Activated CD8-positive, alpha-beta memory T cell treated with anti-CD3 and anti-CD28 coated beads, Interleukin-2, amount 50 U/mL, for 1 hour (primary cell): ENCODE results near the gene PLCZ1.
"Not testable (repeated sequence)": the region's sequence is repeated elsewhere in the genome, so short reads cannot be mapped to it uniquely, and the experiment has no call there.

Experiments used
- DNase-seq: peaks from one replicate; pipeline ENCODE4 v3.0.0-alpha.2; 2020; ENCODE audit errors: extremely low read depth

Gene PLCZ1

DNA sequence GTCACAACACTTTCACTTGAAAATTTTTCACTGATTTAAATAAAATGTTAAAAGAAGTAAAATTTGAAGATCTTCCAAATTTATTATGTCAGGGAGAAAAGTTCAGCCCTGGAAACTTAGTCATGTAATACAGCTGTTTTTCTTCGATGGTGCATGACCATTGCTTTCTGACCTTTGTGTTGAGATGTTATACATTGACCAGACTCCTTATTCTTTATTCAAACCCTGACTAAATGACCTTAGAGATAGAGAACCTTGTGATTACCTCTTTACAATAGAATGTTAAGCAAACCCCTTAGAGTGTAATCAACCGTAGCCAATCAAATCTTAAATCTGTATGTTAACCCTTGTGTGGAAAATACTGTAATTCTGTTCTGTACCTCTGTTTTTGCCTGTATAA, 34.5 kb downstream of the PLCZ1 start:
- DNase-seq: no peak

DNA sequence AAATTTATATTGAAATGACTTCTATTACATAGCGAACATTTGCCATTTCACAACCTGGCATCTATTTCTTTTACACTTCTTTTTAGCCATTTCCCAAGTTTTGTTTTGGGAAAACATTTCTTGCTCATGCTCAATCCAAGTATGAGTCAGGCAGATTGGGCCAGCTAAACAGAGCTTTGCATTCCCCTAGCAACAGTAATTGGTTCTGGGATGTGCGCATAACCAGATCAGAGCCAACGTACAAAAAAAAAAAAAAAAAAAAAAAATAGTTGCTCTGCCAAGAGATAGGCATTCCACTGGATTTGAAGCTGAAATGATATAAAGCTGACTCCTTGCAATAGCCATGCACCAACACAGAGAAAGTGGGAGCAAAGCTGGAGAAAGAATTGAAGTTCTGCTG, 37.5 kb downstream of the PLCZ1 start:
- no peak for DNase-seq

DNA sequence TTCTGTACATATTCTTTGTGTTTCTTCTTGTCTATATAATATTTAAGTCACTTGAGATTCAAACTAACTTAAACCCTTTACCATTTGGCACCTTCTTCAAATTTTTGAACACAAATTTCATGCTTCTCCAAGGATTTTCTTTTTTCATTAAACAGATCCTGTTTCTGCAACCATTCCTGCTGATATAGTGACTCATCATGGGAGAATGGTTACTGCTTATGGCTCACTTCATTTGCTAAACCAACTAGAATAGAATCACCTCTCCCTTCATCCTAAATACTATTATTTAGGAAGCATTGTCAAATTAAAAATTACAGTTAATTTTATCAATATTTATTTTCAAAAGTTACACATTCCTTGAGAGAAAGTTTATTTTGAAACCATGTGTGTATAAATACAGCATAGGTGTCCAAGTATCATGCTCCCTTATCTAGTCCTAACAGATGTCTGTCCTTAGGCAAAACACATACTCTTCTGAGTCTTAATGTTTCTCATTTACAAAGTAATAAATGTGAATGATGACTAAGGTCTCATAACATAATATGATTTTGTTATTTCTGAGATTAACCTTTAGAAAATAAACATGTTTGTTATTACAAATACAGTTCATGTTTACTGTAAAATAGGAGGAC, 40.7 kb downstream of the PLCZ1 start:
- DNase-seq: no peak

DNA sequence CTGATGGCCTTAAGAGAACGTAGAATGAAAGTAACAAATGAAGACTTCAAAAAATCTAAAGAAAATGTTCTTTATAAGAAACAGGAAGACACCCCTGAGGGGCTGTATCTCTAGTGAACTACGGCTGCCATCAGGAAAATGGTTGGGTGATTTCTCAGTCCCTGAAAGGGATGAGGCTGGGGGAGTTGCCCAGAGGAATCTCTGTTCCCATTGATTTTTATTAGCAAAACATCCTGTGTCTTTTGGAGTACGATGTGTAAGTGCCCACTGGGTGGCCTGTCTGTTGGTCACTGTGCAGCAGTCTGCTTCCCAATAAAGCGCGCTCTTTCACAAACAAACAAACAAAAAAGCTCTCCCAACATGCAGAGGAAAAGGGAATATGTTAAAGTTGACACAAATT, 43.8 kb downstream of the PLCZ1 start:
- DNase-seq: not testable (repeated sequence)

DNA sequence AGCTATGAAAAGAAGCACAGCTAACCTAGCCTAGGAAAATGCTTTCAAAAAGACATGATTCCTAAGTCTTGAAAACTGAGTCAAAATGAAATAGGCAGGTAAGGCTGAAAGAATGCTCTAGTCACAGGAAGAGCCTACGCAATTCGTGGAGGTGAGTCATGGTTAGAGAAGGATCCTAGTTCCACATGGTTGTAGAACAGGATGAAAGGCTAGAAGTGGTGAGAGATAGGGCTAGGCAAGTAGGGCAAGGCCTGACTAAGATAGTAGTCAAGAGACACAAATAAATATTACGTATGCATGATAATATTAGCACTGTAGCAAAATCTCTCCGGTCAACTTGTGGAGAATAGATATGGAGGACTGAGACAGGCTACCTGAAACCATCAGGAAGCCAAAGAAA, 47.2 kb downstream of the PLCZ1 start:
- no peak for DNase-seq

DNA sequence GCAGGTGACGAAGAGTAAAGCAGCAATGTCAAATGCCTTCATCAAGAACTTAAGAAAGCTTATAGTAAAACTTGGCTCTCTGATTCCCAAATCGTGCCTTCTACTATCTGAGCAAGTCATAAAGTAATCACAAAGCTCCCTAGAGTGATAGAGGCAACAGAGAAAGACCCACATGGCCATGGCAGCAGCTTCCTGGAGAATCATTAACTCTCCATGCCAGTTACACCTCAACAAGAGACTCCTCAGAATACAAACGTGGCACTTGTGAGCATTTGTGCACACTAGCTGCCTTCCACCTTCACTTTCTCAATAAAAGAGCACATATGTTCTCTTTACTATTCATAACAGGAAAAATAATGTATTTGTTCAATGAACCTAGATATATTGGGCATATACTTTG, 48.0 kb downstream of the PLCZ1 start:
- no peak for DNase-seq

DNA sequence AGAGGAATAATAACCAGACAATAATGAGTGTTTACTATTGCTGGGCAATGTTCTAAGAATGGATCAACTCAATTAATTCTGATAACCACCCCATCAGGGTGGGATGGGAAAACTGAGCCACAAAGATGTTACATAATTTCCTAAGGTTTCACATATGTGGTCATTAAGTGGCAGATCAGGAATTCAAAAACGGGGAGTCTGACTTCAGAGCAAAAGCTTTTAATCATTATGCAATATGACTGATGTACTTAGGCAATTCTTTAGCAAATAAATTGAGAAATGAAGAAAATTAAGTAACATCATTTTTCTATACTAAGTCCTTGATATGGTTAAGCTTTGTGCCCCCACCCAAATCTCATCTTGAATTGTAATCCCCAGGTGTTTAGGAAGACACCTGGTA, 53.4 kb downstream of the PLCZ1 start:
- no peak for DNase-seq

DNA sequence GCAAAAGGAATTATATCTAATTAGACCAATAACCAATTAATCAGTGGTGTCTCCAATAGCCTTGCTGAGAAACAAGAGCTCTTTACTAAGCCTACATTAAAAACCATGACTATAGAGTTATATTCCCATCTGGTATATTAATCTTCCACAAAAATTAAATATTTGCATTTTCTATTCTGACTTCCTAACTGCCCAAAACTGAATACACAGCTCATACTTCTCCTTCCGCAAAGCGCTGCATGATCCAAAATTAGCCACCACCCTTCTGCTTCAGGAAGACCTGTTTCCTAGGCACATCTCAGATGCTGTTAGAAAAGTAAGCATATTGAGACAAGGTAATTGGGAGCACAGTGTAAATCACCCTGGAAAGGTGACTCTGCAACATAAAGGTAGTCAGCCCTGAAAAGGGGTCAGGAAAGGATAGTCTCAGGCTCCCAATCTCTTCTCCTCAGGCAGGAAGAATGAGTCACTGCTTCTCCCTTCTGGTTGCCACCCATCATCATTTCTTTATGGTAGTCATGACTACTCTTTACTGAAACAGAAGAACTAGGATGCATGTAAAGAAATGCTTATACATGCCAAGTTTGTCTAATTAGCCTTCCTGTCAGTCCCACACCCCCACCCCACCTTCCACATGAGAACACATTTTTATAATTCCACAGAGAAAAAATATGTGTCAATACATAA, 54.3 kb downstream of the PLCZ1 start:
- no peak for DNase-seq

DNA sequence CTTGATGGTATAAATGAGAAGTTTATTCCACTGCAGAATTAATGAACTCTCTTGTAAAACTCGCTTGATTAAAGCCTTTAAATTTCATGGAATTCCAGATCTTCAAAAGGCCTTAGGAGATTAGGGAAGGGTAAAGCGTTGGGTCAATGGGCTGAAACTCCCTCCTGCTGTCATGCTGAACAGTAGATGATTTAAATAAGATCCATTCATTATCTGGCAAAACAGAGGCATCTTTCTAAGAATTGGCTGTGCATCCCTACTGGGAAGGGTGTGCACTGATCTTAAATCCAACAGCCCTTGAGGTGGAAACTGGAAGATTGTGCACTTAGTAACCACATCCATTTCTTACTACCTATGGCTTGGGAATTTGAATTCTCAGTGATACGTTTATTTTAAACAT, 56.0 kb downstream of the PLCZ1 start:
- no peak for DNase-seq

DNA sequence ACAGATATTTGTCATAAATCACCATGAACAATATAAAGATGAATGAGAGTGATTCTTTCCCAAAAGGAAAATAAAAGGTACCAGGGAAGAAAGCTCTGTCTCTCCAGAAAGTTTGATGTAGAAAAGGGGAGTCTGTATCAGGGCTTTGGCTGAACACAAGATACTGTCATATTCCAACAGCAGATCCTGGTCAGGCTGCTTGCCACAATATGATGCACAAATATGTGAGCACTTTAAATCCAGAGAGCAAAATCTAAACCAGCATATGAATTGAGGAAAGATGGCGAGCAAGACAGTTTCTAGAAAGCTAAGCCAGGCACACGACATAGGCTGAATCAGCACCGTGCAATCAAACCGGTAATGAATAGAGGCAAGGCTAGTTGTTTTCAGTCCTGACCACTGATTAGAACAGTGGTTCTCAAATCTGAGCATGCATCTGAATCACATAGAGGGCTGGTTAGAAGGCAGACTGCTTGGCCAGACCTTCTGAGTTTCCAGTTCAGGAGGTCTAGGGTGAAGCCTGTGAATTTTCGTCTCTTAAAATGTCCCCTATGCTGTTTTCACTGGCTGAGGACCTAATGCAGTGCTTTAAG, 60.7 kb downstream of the PLCZ1 start:
- no peak for DNase-seq

DNA sequence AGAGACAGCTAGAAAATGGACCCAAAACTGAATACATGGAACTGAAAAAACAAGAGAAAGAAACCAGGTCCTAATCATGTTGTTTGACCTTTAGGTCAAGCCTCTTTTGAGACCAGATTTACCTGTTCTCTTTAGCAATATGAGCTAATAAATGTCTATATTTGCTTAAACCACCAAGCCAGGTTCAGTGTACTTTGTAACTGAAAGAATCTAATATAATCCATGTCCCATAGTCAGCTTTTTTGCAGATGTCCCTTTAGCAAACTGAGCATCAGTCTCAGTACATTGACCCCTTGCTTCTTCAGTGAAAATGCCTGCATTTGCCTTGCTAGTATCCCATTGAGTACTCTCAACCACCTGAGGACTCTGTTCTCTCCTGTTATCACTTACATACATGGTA, 61.7 kb downstream of the PLCZ1 start:
- no peak for DNase-seq

DNA sequence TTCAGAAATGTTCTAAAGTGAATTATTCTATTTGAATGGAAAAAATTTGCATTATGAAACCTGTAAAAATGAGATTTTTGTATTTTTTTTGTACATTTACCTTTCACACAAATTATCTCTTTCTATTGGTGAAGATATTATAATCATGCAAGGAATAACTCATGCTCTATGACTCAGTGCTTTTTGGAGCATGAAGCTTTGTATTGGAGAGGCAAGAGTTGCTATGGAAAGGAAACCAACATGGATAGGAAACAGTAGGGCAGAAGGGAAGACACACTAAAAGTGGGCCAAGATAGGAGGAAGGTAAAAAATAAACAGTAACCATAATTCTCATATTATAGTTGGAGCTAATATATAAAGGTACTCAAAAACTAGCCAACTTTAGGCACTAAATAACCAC, 79.0 kb downstream of the PLCZ1 start:
- no peak for DNase-seq

DNA sequence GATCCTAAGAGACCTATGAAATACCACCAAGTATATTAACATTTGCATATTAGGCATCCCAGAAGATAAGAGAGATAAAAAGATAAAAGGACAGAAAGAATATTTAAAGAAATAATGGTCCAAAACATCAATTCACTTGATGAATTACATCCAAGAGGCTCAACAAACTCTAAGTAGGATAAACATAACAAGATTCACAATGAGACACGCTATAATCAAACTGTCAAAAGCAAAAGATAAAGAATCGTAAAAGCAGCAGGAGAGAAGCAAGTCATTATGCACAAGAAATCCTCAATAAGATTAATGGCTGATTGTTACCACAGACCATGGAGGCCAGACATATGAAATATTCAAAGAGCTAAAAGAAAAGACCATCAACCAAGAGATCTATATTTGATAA, 79.6 kb downstream of the PLCZ1 start:
- DNase-seq: no peak

DNA sequence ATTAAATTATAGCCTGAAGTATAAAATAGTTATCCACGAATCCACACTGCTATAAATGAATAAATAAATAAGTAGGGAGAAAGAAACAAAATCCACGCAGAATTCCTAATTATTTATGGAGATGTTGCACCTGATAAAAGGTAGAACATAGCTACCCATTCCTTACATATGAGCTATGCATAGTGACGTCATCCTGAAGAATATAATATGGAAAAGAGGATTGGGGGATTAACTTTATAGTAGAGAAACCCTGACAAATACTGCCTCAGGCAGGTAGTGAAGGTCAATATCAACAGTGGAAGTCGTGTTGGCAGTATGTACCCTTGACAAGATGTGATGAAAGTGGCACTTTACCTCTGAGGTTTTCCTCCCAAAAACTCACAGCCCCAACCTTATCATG, 82.5 kb downstream of the PLCZ1 start:
- no peak for DNase-seq

DNA sequence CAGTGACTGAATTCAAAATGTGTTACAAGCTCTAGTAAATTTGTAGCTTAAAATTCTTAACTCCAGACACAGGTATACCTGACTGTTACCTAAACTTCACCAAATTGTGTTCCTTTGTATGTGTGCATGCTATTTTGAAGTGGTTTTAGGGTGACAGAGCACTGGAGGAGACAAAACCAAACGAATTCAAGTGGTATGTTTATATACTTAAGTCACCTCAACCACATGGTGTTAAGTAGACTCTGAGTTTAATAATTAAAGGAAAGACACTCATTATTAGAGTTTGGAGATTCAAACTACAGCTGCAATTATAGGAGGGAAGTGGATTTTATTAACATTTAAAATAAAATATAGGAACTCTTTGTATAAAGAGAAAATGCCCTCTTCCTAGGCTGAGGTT, 84.3 kb downstream of the PLCZ1 start:
- no peak for DNase-seq

DNA sequence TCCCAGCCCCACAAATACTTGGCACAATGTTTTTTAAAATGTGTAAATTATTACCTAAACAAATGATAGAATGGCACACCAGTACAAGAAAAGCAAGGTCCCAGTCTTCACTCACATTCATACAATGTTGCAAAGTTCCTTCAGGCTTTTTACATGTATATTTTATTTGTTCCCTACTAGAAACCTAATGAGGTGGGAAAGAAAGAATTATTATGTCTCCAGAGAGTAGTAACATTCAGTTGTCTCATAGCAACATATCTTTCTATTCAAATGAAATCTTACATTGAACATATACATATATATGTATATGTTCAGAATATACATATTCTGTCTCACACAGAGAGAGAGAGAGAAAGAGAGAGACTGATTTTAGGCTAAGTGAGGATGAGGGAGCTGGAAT, 85.2 kb downstream of the PLCZ1 start:
- no peak for DNase-seq

DNA sequence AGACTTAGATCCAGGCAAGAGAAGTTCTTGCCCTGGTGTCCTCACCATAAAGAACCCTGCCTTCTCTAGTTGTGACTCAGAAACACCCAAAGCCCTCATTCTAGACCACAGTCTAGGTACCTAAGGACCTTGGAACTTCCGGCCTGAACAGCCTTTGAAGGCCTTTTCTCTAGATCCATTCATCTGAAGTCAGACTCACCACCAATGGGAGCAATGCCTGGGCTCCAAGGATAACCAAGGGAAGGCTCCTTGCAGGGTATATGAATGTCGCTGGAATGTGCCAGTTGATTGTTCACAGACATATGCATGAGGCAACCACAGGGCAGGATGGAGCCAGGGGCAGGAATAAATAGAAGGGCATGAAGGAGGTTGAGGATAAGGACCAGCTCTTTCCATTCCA, 86.3 kb downstream of the PLCZ1 start:
- no peak for DNase-seq

DNA sequence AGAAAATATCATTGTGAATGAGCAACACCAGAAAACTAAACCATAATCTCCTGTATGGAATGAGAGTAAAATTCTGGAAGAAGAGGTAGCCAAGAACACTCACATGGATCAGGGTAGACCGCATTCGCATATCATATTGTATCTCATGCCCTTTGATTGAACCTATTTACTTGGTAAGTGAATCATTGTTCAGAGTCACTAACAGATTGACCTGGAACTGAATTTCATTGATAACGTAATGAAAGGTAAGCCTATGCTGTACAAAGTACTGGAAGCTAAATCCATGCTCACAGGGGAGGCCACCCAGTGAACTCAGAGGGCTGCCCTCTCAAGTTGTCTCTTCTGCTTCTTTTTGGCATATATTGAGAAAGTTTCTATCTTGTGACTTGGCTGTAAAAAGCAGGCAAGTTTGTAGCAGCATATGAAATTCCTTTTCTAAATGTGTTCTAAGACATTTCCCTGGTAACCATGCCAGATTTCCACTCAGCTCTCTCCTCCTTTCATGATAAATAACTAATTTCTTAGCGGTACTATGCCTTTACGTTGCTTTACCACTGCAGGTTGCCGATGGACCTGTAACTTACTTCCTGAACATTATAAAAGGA, 91.4 kb downstream of the PLCZ1 start:
- DNase-seq: no peak

DNA sequence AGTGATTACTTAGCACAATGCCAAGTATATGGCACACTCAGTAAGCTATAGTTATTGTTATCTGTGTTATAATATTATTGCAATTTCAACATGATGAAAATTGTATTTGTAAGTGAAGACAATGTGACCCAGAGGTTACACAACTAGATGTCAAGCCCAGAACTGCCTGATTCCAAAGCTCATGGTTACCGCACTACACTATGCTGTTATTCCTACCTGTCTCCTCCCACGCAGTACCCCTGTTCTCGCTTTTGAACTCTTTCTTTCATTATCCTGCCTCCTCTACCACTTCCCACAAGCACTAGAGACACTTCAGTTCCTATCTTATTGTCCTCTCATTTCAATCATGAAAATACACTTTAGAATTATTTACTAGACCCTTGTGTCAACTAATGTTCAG, 93.2 kb downstream of the PLCZ1 start:
- no peak for DNase-seq

DNA sequence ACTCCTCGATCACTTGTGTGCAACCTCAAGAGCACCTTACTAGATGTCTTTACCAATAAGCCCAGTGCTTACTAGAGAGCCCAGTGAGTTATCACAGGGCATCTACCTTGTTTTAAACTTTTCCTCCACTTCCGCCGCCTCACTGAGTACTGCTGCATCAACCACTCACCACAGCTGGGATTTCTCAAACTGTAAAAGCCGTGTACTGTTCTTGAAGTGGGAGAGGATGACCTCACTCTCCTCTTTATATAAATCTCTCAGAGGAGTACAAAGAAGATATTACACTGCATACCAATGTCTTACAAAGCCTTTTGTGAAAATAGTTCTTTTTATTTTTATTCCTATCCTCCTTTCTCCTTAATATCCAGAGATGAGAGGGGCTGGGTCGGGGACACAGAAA, 94.1 kb downstream of the PLCZ1 start:
- DNase-seq: no peak

DNA sequence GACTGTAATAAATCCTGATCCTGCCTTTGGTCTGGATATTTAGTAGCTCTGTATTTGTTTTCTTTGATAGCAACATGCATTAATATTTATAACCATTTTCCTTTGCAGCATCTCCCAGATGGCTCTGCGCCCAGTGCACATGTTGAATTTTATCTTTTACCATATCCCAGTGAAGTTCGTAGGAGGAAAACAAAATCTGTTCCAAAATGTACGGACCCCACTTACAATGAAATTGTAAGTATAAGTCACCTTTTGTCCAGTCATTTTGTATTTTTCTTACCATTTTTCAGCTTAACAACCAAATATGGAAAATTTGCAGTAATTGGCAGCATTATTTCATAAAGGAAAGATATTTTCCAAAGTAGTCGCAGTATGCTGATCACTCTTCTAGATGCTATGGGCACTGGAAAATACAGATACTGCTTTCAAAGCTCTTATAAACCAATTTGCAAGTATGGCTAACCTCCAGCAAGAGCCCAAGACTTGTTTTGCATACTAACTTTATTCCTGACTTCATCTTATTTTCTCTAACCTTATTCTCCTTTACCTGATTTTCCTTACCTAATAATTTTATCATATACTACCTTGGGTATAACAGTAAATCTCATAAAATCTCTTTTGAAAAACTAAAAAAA, 97.4 kb downstream of the PLCZ1 start:
- no peak for DNase-seq

DNA sequence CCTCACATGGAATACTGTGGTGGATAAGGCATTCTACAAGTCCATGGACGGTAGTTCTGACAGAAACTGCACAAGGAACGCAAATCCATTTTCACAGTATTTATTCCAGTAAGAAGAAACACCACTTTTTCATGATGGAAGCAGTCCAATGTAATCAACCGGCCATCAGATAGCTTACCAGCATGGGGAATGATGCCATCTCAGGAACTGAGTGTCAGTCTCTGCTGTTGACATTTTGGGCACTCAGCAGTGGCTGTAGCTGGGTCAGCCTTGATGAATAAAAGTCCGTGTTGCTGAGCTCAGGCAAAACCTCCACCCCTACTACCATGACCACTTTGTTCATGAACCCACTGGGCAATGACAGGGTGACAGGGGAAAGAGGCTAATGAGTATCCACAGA, 103.4 kb downstream of the PLCZ1 start:
- DNase-seq: no peak
